Bronchial epithelial cell (primary cell): ENCODE measurements around the gene LRP1B. TPM values are rescaled to one million over a fixed set of nuclear protein-coding genes. Genes with fewer than 3 reads are reported as not detected.
A peak's percentile ranks its signal among the peaks of the same experiment; 100 is the strongest.

Experiments
- DNase-seq: peaks from one replicate; pipeline ENCODE4 v3.0.0-alpha.2; 2010; ENCODE audit warnings: low read depth
- FAIRE-seq: peaks from 2 replicates; lab custom pipeline; 2011; peaks lifted over from hg19 to GRCh38; lab: Jason Lieb, UNC
- H3K27me3 ChIP-seq: 2 replicates; pipeline ENCODE4 v1.5.1; 2011; ENCODE audit warnings: low read length; ENCODE audit not compliant: control insufficient read depth, insufficient read depth
- H3K36me3 ChIP-seq: 2 replicates; pipeline ENCODE4 v1.5.1; 2011; ENCODE audit warnings: low read length; ENCODE audit not compliant: control insufficient read depth, insufficient read depth
- H3K4me3 ChIP-seq: 2 replicates; pipeline ENCODE4 v1.5.1; 2011; ENCODE audit warnings: mild to moderate bottlenecking, low read depth, low read length, control low read depth
- CTCF ChIP-seq: IDR thresholded peaks from 2 replicates; pipeline ENCODE4 v1.5.1; 2011; ENCODE audit warnings: mild to moderate bottlenecking, moderate library complexity, low read length, control low read depth, inconsistent platforms; ENCODE audit not compliant: insufficient read depth, severe bottlenecking
- total RNA-seq: library from RNA; depleted of rRNA; stranded (reverse); fragments of >200 nt; gene quantifications from 2 replicates; pipeline ENCODE4 v1.2.1, GENCODE V29; 2014

LRP1B gene
- total RNA-seq, 1 donor from 2014 or later = under 0.01 TPM

- no peaks in the 10 kb centered on the region for H3K27me3 ChIP-seq
- no peak for TF ChIP-seq CTCF
- DNase-seq (peak; percentile 53), FAIRE-seq (no peak)
- H3K36me3 ChIP-seq = no peaks in the 10 kb centered on the region
- H3K4me3 ChIP-seq = no peak overlapping the region
Observed at GRCh38 chr2:141392517-141393213, 738.2 kb downstream of the LRP1B start.

- no peak for FAIRE-seq
- DNase-seq = no peak
- Histone ChIP-seq H3K4me3 (no peak overlapping the region), H3K36me3 (no peaks in the 10 kb centered on the region), H3K27me3 (no peaks in the 10 kb centered on the region)
- TF ChIP-seq CTCF = no peak
Observed at GRCh38 chr2:141386168-141386567, 744.6 kb downstream of the LRP1B start.

GRCh38 chr2:141384676-141385075 is 746.1 kb downstream of the LRP1B start:
- no peak for FAIRE-seq
- DNase-seq = peak; percentile 49

GRCh38 chr2:141381946-141382345 is 748.9 kb downstream of the LRP1B start:
- Histone ChIP-seq H3K27me3 (no peaks in the 10 kb centered on the region), H3K36me3 (no peaks in the 10 kb centered on the region), H3K4me3 (no peak overlapping the region)
- no peak for FAIRE-seq
- DNase-seq = no peak
- no peak for TF ChIP-seq CTCF

More at GRCh38 chr2:141384676-141385075, 746.1 kb downstream of the LRP1B start:
- Histone ChIP-seq H3K36me3 (no peaks in the 10 kb centered on the region), H3K4me3 (no peak overlapping the region), H3K27me3 (no peaks in the 10 kb centered on the region)
- TF ChIP-seq CTCF = no peak

- no peaks in the 10 kb centered on the region for H3K36me3 ChIP-seq
- no peak for TF ChIP-seq CTCF
- DNase-seq (no peak), FAIRE-seq (no peak)
- H3K27me3 ChIP-seq = no peaks in the 10 kb centered on the region
- no peak overlapping the region for H3K4me3 ChIP-seq
Observed at GRCh38 chr2:141380008-141380979, 750.5 kb downstream of the LRP1B start.
